GM21717 (cell line): Measurements from ENCODE around the gene IP6K3.

Experiments used
- ATAC-seq: cut with Tn5 transposase; IDR thresholded peaks from one replicate; pipeline ENCODE4 v1.9.1; 2021; ENCODE audit warnings: mild to moderate bottlenecking, moderate library complexity; ENCODE audit not compliant: unreplicated experiment

The IP6K3 gene, protein sequence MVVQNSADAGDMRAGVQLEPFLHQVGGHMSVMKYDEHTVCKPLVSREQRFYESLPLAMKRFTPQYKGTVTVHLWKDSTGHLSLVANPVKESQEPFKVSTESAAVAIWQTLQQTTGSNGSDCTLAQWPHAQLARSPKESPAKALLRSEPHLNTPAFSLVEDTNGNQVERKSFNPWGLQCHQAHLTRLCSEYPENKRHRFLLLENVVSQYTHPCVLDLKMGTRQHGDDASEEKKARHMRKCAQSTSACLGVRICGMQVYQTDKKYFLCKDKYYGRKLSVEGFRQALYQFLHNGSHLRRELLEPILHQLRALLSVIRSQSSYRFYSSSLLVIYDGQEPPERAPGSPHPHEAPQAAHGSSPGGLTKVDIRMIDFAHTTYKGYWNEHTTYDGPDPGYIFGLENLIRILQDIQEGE

DNA sequence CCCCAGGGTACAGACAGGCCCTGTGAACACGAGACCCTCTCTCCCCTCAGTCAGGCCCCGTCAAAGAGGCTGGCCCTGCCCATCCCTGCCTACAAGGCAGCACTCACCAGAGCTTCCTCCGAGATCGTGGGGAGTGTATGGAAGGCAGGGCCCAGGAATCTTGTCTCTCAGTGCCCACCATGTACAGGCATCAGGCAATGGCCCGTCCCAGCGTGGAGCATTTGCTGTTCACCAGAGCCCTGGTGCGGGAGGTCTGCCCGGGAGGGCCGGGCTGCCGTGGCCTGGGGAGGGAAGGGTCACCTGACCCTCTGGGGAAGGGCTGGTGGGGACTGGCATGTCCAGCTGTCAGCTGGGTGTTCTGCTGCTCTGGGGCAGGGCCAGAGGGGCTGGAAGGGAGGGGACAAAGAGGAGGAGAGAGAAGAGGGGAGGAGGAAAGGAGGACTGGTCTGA is at the start of gene IP6K3:
Gene IP6K3, minus strand, starts transcription at position 255 of the 450 bp plus-strand sequence. CDS start 11,429 bp downstream, outside the sequence.
- ATAC-seq = no peak

DNA sequence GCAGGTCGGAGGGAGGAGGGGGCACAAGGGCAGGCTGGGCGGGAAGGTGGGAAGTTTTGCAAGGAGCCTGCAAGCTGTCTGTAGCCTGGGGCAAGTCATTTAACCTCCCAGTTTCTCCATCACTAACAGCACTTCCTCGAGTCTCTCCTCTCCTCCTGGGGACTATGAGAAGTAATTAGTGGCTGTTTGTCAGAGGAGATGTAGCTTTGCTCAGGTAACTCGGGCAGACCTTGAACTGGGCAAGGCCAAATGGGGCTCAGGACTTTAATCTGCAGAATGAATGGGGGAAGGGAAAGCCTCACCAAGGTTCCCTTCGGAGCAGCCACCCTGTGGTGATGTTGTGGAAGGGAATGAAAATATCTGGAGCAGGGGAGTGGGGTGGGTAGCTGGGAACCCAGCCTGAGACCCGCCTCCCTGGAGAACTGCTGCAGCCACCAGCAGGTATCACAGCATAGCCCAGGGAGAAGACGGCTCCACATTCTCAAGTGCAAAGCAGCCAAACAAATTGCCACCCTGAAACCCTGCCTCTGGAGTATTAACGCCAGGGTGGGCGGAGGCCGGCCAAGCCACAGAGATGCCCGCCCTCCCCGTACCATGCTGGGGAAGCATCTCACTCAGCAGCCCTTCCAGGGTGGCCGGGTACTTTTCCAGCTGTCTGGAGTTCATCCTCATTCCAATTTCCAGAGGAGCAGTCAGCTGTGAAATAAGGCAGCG is 48.4 kb upstream of the IP6K3 start:
- no peak for ATAC-seq

DNA sequence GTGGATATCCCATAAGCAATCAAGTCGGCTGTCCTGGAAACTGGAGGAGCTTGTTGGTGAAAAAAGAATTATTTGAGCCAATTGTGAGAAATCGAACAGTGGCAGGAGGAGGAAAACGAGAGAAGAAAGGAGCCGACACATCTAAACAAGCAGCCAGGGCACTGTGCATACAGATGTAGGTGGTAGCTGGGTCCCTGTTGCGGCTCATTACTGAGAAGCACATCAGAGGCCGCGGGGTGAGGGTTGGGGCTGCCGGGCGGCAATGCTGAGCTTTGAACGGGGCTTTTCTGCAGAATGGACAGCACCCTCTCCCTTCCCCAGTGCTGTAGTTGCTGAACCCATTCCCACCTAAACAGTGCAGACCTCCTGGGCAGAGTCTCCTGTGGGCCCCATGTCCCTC is 46.3 kb upstream of the IP6K3 start:
- ATAC-seq = no peak

DNA sequence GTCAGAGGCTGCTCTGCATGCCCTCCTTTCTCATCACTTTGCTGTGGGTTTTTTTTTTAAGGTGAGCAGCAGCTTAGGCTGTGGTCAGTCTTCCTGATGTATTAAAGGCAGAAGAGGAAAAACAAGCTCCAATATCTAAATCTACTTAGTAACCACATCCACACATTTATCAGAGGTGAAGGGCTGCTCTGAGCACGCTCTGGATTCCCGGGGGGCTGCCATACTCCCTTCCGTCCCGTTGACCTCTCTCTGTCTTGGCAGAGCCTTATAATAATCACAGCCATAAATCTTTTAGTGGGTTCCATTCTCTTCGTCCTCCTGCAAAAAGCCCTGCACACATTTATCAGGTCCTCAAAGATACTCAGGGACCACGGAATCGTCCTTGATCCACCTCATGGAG is 44.9 kb upstream of the IP6K3 start:
- no peak for ATAC-seq

DNA sequence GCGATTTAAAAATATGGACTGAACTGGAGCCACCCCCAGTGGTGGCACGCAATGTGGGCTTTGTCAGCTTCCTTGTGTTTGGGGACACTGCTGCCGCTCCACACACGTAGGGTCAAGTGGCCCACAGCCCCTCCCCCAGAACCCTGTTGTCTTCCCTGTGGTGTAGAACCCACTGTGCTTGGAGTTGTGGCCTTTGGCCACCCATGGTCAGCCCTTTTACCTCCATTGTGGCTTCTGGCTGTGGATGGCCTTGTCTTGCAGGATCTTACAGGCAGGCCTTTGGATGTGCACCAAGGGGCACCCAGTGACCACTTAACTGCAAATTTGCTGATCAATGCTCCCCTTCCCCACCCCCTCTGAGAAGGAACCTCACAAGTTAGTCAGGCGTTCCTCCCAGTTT is 44.2 kb upstream of the IP6K3 start:
- ATAC-seq = no peak

DNA sequence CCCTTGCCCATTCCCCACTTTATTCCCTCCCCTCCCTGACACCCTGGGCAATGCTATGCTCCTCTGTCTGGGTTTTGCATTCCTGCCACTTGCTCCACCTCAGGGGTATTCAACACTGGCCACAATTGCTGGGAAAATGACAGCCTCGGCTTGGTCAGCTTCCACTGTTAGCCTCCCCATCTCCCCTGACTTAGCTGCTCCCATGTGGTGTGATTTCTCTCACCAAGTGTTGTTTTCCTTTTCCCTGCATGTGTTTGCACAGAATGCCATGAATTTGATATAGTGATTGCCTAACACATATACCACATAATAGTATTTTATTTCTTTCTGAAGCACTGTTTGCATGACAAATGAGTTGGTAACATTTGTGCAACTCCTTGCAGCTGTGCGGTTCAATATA is 43.7 kb upstream of the IP6K3 start:
- ATAC-seq = no peak

- ATAC-seq = no peak
These were observed 42.8 kb upstream of the IP6K3 start for GRCh38 chr6:33789550-33789895.

DNA sequence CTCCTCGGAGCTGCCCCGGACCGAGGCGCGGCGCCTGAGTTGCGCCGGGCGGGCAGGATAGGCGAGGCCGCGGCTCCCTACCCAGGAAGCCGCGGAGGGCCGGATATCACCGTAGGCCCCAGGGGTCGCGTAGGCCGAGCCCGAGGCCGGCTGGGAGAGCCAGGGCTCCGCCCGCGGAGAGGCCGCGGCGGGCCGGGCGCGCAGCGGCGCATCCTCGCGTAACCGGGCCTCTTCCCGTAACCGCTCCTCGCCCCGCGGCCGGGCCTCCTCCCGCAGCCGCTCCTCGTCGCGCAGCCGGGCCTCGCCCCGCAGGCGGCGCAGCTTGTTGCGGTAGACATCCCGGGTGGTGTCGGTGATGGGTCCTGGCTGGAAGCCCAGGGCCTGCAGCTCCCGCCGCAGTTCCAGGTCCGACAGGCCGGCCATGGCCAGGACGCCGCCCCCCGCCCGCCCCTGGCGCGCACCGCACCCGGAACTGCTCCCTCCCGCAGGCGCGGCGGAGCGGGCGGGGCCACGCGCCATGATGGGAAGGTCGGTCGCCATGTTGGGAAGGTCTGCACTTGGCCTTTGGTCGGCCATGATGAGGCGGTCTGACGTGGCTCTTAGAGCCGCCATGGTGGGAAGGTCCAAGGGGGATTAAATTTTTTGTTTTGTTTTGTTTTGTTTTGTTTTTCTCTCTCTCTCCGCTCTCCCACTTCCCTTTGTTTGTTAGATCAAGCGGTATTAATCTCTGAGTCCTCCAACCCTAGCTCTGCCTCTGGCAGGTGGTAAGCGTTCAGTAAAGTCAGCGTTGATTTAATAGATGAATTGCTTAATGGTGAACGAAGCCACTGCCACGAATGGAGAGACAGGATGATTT is 42.2 kb upstream of the IP6K3 start, which contains the start of gene LEMD2:
Gene LEMD2, minus strand, starts transcription at position 437 of the 856 bp plus-strand sequence. Its CDS starts 14 bp downstream, at position 423.
- peak; percentile 75 for ATAC-seq

GRCh38 chr6:33787954-33788693 is 41.4 kb upstream of the IP6K3 start:
- peak; percentile 36 for ATAC-seq

GRCh38 chr6:33787346-33787953 is 40.7 kb upstream of the IP6K3 start:
- ATAC-seq = no peak

DNA sequence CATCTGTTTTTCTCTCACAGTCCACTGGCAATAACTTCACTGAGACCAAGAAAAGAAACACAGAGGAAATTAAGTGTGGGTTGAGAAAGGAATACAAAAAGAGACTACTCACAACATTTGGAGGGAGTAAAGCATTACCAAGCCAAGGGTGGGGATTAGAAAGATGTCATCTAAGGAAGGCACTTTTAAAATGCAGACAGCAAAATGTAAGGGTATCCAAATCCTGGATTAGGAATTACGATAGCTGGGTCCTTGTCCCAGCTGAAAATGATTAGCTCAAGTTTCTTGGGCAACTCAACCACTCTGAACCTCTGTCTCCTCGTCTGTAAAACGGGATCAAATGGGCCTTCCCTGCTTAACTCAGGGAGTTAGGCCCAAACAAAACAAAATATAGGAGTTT is 40.0 kb upstream of the IP6K3 start:
- ATAC-seq = no peak

DNA sequence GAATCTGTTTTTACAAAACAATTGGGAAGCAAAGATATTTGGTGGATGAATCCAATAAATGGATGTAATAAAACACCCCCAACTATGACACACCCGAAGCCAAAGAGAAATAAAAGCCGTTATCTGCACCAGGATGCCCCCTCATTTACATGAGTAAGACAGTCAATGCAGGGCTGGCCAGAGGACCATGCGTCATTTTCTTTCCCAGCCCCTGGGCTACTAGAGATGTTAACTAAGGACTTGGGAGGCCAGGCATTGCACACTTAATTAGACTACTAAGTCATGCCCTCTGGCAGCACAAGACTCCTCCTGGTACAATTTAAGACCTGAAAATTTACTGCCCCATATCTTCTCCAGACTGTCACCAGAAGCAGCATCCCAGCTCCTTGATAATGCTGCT is 39.1 kb upstream of the IP6K3 start:
- no peak for ATAC-seq

DNA sequence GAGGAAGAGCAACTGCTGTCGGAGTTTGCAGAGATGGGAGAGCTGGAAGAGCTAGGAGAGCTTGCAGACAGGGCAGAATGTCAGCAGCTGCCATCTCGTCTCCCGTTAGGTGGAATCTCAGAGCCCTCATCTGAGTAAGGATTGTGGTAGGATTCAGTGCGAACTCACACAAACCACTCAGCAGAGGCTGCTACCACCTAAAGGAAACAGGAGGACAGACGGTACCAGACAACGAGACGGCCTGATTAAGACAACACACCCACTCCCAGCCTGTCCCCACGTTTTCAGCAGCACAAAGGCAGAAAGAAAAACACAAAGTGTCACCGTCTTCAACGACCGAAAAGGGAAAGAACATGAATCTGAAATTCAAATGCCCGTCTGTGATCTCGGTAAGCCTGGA is 38.1 kb upstream of the IP6K3 start:
- no peak for ATAC-seq

DNA sequence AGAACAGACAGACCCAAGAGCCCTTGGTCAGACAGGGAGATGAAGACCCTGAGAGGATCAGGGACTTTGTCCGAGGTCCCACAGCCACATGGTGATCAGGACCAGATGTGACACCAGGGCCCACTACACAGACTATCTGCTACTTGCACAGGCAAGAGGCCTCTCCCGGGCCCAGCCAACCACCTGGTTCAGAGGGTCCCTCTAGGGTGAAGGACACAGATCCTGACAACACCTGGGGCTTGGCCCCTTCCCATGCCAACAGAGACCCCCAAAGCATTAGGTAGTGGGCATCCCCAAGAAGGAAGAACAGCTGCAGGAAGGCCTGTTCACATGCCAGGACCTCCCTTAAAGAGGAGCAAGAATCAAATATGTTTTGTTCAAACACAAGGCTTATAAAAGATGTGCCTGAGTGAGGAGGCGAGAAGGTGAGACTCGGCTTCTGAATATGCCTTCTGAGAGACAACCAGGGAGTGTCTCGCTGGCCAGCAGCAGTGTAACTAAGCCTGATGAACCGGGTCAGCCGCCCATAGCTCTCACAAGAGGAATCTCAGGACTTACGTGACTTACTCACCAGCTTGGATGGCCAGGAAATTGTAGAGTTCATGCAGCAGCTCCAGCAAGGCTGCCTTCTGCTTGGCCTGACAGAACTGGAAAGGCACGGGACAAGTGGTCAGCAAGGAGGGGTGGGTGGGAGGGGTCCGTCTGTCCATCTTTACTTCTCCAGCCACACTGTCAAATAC is 37.2 kb upstream of the IP6K3 start:
- no peak for ATAC-seq

- ATAC-seq = no peak
These were observed 35.9 kb upstream of the IP6K3 start for GRCh38 chr6:33782561-33782960.

DNA sequence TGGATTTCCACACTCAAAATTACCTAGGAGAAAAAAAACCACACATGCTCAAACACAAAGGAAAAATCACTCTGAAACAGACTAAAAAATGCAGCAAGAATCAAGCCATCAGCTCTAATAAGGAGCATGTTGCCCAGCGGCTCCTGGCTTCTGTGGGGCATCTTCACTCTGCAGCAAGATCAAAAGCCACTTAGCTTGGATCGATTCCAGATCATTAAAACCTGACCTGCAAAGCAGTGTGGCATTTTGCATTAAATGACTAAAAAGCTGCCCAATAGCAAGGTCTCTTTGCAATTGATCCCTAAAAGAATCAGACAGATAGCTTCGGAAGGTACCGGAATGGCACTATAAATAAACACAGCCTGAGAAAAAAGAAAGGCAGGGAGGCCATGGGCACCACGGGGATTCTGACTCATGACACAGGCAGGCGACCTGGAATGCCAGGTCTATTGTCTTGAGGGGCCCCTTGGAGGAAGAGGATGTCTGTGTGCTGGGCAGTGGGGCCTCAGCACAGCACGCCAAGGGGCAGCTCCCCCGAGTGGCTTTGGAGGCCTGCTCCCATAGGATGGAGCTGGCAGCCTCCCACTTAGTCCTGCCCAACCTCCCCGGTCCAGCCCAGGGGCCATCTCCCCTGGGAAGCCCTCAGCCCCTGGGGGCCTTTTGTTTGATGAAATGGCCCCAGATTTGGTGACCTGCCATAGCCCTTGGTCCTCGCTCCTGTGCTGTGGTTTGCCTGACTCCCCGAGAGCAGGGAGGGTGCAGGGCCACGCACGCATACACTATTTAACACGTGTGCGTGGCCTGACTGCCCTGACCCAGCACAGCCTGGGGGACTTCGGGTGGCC is 34.6 kb upstream of the IP6K3 start:
- no peak for ATAC-seq

GRCh38 chr6:33779895-33780294 is 33.2 kb upstream of the IP6K3 start:
- ATAC-seq = no peak

DNA sequence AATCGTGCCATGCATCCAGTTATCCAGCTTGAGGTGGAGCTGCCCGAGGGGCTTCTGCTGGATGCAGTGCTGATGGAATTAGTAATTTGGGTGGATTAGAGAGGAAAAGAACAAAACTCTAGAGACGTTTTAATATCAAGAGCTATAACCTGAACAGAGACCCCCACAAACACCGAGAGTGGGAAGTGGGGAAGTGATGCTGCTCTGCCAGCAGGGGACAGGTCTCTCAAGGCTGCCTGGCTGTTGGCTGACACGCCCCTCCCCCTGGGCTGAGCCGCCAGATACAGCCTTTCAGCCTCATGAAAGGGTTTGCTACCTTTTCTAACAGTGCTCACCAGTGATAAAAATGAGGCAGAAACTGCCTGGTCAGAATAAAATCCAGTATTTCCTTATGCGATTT is 32.6 kb upstream of the IP6K3 start:
- ATAC-seq = no peak
